IPS DF 6.9 (cell line): Measurements from ENCODE around the gene TBCCD1.

ENCODE experiments used
- DNase-seq: peaks from one replicate; pipeline ENCODE4 v3.0.0-alpha.2; 2013; ENCODE audit warnings: low read depth, low spot score
- H3K27ac ChIP-seq: one replicate; pipeline ENCODE4 v1.5.1; 2013; ENCODE audit warnings: low read length, control low read depth
- H3K27me3 ChIP-seq: 2 replicates; pipeline ENCODE4 v1.6.1; 2013; ENCODE audit warnings: mild to moderate bottlenecking, low read length; ENCODE audit not compliant: control insufficient read depth, insufficient read depth
- H3K36me3 ChIP-seq: 2 replicates; pipeline ENCODE4 v1.6.1; 2013; ENCODE audit warnings: low read length; ENCODE audit not compliant: control insufficient read depth, insufficient read depth
- H3K4me1 ChIP-seq: 2 replicates; pipeline ENCODE4 v1.6.1; 2013; ENCODE audit warnings: low read length; ENCODE audit not compliant: control insufficient read depth, insufficient read depth
- H3K4me3 ChIP-seq: 2 replicates; pipeline ENCODE4 v1.5.1; 2013; ENCODE audit warnings: mild to moderate bottlenecking, low read length
- H3K9me3 ChIP-seq: 2 replicates; pipeline ENCODE4 v1.6.1; 2013; ENCODE audit warnings: low read length, inconsistent platforms; ENCODE audit not compliant: control insufficient read depth, insufficient read depth
- WGBS: extraction: QIAGEN DNeasy Blood & Tissue Kit; methylation state at CpG from one replicate; pipeline ENCODE4 v1.1.7; 2013; ENCODE audit warnings: mixed read lengths, missing lambda C conversion rate; ENCODE audit not compliant: insufficient read length, insufficient coverage; 5-methylcytosine and 5-hydroxymethylcytosine counted together

TBCCD1 gene

GRCh38 chr3:186567072-186567921 is at the start of gene TBCCD1:
TBCCD1 (minus strand) TSS chr3:186567339; CDS start chr3:186564329, 3,010 bp downstream.
- Histone ChIP-seq H3K4me3 (peak within 1 kb of the TSS; percentile 93), H3K4me1 (0 out of 2 replicates have a peak, but pooled peaks cover 1% of the 10 kb centered on the region), H3K9me3 (no peaks in the 10 kb centered on the region), H3K36me3 (no peaks in the 10 kb centered on the region; the same call in 1 of the 2 replicates), H3K27me3 (no peaks in the 10 kb centered on the region), H3K27ac (no peak within 1 kb of the TSS)
- no CpG with 5 or more reads among the region's 66 CpGs for WGBS
- peak; percentile 76 for DNase-seq

- no peaks in the 10 kb centered on the region for H3K27me3 ChIP-seq
- no CpG with 5 or more reads among the region's 8 CpGs for WGBS
- no peaks in the 10 kb centered on the region for H3K36me3 ChIP-seq
- H3K4me1 ChIP-seq, result peaks cover 6% of the 10 kb centered on the region; the same call in 1 of the 2 replicates
- no peaks in the 10 kb centered on the region for H3K9me3 ChIP-seq
- no peak for DNase-seq
- H3K4me3 ChIP-seq, result no peak overlapping the region
- H3K27ac ChIP-seq, result no peak overlapping the region
These were observed 49.1 kb upstream of the TBCCD1 start for GRCh38 chr3:186616299-186616617.

- Histone ChIP-seq H3K27ac (no peak overlapping the region), H3K36me3 (no peaks in the 10 kb centered on the region)
- WGBS, result no CpG with 5 or more reads among the region's 16 CpGs
These were observed 47.7 kb upstream of the TBCCD1 start for GRCh38 chr3:186614597-186615483.

GRCh38 chr3:186614266-186614596 is 47.1 kb upstream of the TBCCD1 start:
- no peak overlapping the region for H3K4me3 ChIP-seq
- H3K27ac ChIP-seq, result no peak overlapping the region
- H3K9me3 ChIP-seq, result no peaks in the 10 kb centered on the region
- H3K27me3 ChIP-seq, result no peaks in the 10 kb centered on the region
- DNase-seq, result no peak
- H3K36me3 ChIP-seq, result no peaks in the 10 kb centered on the region
- peaks cover 6% of the 10 kb centered on the region; the same call in 1 of the 2 replicates for H3K4me1 ChIP-seq
- WGBS, result no CpG with 5 or more reads among the region's 6 CpGs

More at GRCh38 chr3:186614597-186615483, 47.7 kb upstream of the TBCCD1 start:
- Histone ChIP-seq H3K9me3 (no peaks in the 10 kb centered on the region), H3K27me3 (no peaks in the 10 kb centered on the region), H3K4me1 (peaks cover 6% of the 10 kb centered on the region; the same call in 1 of the 2 replicates), H3K4me3 (no peak overlapping the region)
- peak; percentile 81 for DNase-seq

GRCh38 chr3:186613637-186614265 is 46.6 kb upstream of the TBCCD1 start:
- no peaks in the 10 kb centered on the region for H3K9me3 ChIP-seq
- no peak overlapping the region for H3K27ac ChIP-seq
- H3K36me3 ChIP-seq, result no peaks in the 10 kb centered on the region
- H3K27me3 ChIP-seq, result no peaks in the 10 kb centered on the region
- peaks cover 6% of the 10 kb centered on the region; the same call in 1 of the 2 replicates for H3K4me1 ChIP-seq
- DNase-seq, result no peak
- H3K4me3 ChIP-seq, result no peak overlapping the region
- WGBS, result no CpG with 5 or more reads among the region's 4 CpGs

GRCh38 chr3:186612721-186613636 is 45.8 kb upstream of the TBCCD1 start, which contains the start of gene AHSG:
AHSG (plus strand) TSS chr3:186613060; CDS start chr3:186613142, 82 bp downstream.
- H3K4me3 ChIP-seq, result no peak within 1 kb of the TSS; the same call in 1 of the 2 replicates
- WGBS, result no CpG with 5 or more reads among the region's 7 CpGs
- H3K27me3 ChIP-seq, result no peaks in the 10 kb centered on the region
- peaks cover 6% of the 10 kb centered on the region; the same call in 1 of the 2 replicates for H3K4me1 ChIP-seq
- no peaks in the 10 kb centered on the region for H3K36me3 ChIP-seq
- no peak for DNase-seq
- H3K9me3 ChIP-seq, result no peaks in the 10 kb centered on the region
- no peak within 1 kb of the TSS for H3K27ac ChIP-seq

GRCh38 chr3:186612065-186612464 is 44.9 kb upstream of the TBCCD1 start:
- no peaks in the 10 kb centered on the region for H3K9me3 ChIP-seq

GRCh38 chr3:186609247-186609868 is 42.2 kb upstream of the TBCCD1 start:
- Histone ChIP-seq H3K9me3 (no peaks in the 10 kb centered on the region), H3K27ac (no peak overlapping the region), H3K27me3 (no peaks in the 10 kb centered on the region), H3K4me3 (no peak overlapping the region), H3K36me3 (no peaks in the 10 kb centered on the region), H3K4me1 (no peaks in the 10 kb centered on the region)
- no peak for DNase-seq
- WGBS, result no CpG with 5 or more reads among the region's 8 CpGs

More at GRCh38 chr3:186612065-186612464, 44.9 kb upstream of the TBCCD1 start:
- H3K27ac ChIP-seq, result no peak overlapping the region
- H3K27me3 ChIP-seq, result no peaks in the 10 kb centered on the region
- no peak for DNase-seq
- no peak overlapping the region for H3K4me3 ChIP-seq
- peaks cover 2% of the 10 kb centered on the region; the same call in 1 of the 2 replicates for H3K4me1 ChIP-seq
- no CpG with 5 or more reads among the region's 5 CpGs for WGBS
- no peaks in the 10 kb centered on the region for H3K36me3 ChIP-seq

GRCh38 chr3:186608624-186609215 is 41.6 kb upstream of the TBCCD1 start:
- DNase-seq, result no peak
- WGBS, result no CpG with 5 or more reads among the region's 2 CpGs

More at GRCh38 chr3:186608624-186609215, 41.6 kb upstream of the TBCCD1 start:
- H3K27ac ChIP-seq, result no peak overlapping the region
- no peaks in the 10 kb centered on the region for H3K36me3 ChIP-seq
- H3K27me3 ChIP-seq, result no peaks in the 10 kb centered on the region
- no peaks in the 10 kb centered on the region for H3K9me3 ChIP-seq
- H3K4me1 ChIP-seq, result no peaks in the 10 kb centered on the region
- H3K4me3 ChIP-seq, result no peak overlapping the region
